H9 (cell line): ENCODE data around the gene SLBP. TPM values are rescaled to one million over a fixed set of nuclear protein-coding genes. Genes with fewer than 3 reads are reported as not detected.

Source experiments
- DNase-seq: peaks from one replicate; pipeline ENCODE4 v3.0.0-alpha.2; 2017
- H2AFZ ChIP-seq: one replicate; pipeline ENCODE4 v1.6.1; 2013; ENCODE audit warnings: mild to moderate bottlenecking, low read length, control low read depth, moderate library complexity
- H2AK5ac ChIP-seq: 2 replicates; pipeline ENCODE4 v1.6.1; 2013; ENCODE audit warnings: low read length, control low read depth, mixed read lengths; ENCODE audit not compliant: insufficient read length
- H2BK120ac ChIP-seq: one replicate; pipeline ENCODE4 v1.6.1; 2013; ENCODE audit warnings: low read depth, mild to moderate bottlenecking, low read length, control low read depth, inconsistent platforms; ENCODE audit not compliant: poor library complexity, severe bottlenecking
- H2BK12ac ChIP-seq: 2 replicates; pipeline ENCODE4 v1.6.1; 2013; ENCODE audit warnings: low read length, control low read depth, mixed read lengths, low read depth; ENCODE audit not compliant: insufficient read length
- H2BK15ac ChIP-seq: 2 replicates; pipeline ENCODE4 v1.6.1; 2013; ENCODE audit warnings: low read depth, low read length, control low read depth
- H2BK20ac ChIP-seq: one replicate; pipeline ENCODE4 v1.6.1; 2013; ENCODE audit warnings: low read depth, mild to moderate bottlenecking, low read length, control low read depth, inconsistent platforms; ENCODE audit not compliant: poor library complexity, severe bottlenecking
- H2BK5ac ChIP-seq: 2 replicates; pipeline ENCODE4 v1.6.1; 2013; ENCODE audit warnings: low read length, control low read depth, mixed read lengths; ENCODE audit not compliant: insufficient read length
- H3K14ac ChIP-seq: 2 replicates; pipeline ENCODE4 v1.6.1; 2013; ENCODE audit warnings: low read length, control low read depth; ENCODE audit not compliant: insufficient read depth
- H3K18ac ChIP-seq: 2 replicates; pipeline ENCODE4 v1.6.1; 2013; ENCODE audit warnings: low read depth, mild to moderate bottlenecking, mixed read lengths, low read length, control low read depth; ENCODE audit not compliant: insufficient read length
- H3K23ac ChIP-seq: 2 replicates; pipeline ENCODE4 v1.6.1; 2013; ENCODE audit warnings: low read length, control low read depth, mixed read lengths, low read depth; ENCODE audit not compliant: insufficient read length
- H3K23me2 ChIP-seq: 2 replicates; pipeline ENCODE4 v1.6.1; 2013; ENCODE audit warnings: low read depth, mild to moderate bottlenecking, mixed read lengths, low read length, control low read depth; ENCODE audit not compliant: insufficient read length, poor library complexity, severe bottlenecking
- H3K27ac ChIP-seq: 2 replicates; pipeline ENCODE4 v1.5.1; 2013; ENCODE audit warnings: low read length, control low read depth, mixed read lengths, low read depth; ENCODE audit not compliant: insufficient read length
- H3K27me3 ChIP-seq: 2 replicates; pipeline ENCODE4 v1.6.1; 2013; ENCODE audit warnings: low read length, control low read depth, inconsistent platforms; ENCODE audit not compliant: insufficient read depth
- H3K4ac ChIP-seq: 2 replicates; pipeline ENCODE4 v1.6.1; 2013; ENCODE audit warnings: low read depth, mild to moderate bottlenecking, control low read depth, inconsistent platforms, low read length, moderate library complexity
- H3K4me1 ChIP-seq: 2 replicates; pipeline ENCODE4 v1.6.1; 2013; ENCODE audit warnings: low read length, control low read depth, inconsistent platforms; ENCODE audit not compliant: insufficient read depth
- H3K4me2 ChIP-seq: 2 replicates; pipeline ENCODE4 v1.6.1; 2013; ENCODE audit warnings: low read length, control low read depth, mixed read lengths; ENCODE audit not compliant: insufficient read length, insufficient read depth
- H3K56ac ChIP-seq: 2 replicates; pipeline ENCODE4 v1.6.1; 2013; ENCODE audit warnings: low read depth, mild to moderate bottlenecking, mixed read lengths, low read length, control low read depth; ENCODE audit not compliant: insufficient read length
- H3K79me1 ChIP-seq: 2 replicates; pipeline ENCODE4 v1.6.1; 2013; ENCODE audit warnings: low read depth, mild to moderate bottlenecking, moderate library complexity, low read length, control low read depth, inconsistent platforms; ENCODE audit not compliant: insufficient read depth, poor library complexity, severe bottlenecking
- H3K79me2 ChIP-seq: 2 replicates; pipeline ENCODE4 v1.6.1; 2013; ENCODE audit warnings: low read length, control low read depth, inconsistent platforms; ENCODE audit not compliant: insufficient read depth
- H3K9ac ChIP-seq: 2 replicates; pipeline ENCODE4 v1.6.1; 2013; ENCODE audit warnings: low read length, control low read depth, mixed read lengths; ENCODE audit not compliant: insufficient read length; ENCODE audit errors: extremely low read depth
- H3K9me3 ChIP-seq: one replicate; pipeline ENCODE4 v1.6.1; 2013; ENCODE audit warnings: low read depth, low read length, inconsistent platforms; ENCODE audit not compliant: control insufficient read depth
- H3T11ph ChIP-seq: one replicate; pipeline ENCODE4 v1.6.1; 2013; ENCODE audit warnings: mild to moderate bottlenecking, low read length, control low read depth, inconsistent platforms
- H4K20me1 ChIP-seq: one replicate; pipeline ENCODE4 v1.6.1; 2013; ENCODE audit not compliant: control insufficient read depth, insufficient read length, insufficient read depth
- H4K5ac ChIP-seq: 2 replicates; pipeline ENCODE4 v1.6.1; 2013; ENCODE audit warnings: low read depth, mild to moderate bottlenecking, mixed read lengths, low read length, control low read depth; ENCODE audit not compliant: insufficient read length
- H4K8ac ChIP-seq: replicated peaks from 2 replicates; pipeline ENCODE4 v1.6.1; 2013; ENCODE audit warnings: low read length, control low read depth, mixed read lengths, low read depth; ENCODE audit not compliant: insufficient read length
- H4K91ac ChIP-seq: 2 replicates; pipeline ENCODE4 v1.6.1; 2013; ENCODE audit warnings: low read depth, mild to moderate bottlenecking, moderate library complexity, mixed read lengths, low read length, control low read depth; ENCODE audit not compliant: insufficient read length
- H3K27ac Mint-ChIP-seq, 3 experiments: 2 replicates in 2 of 3; 3 replicates in 1 of 3; pipeline ENCODE4 v1.8.0; 2020 to 2021; ENCODE audit warnings: mixed read lengths in 3 of 3, mild to moderate bottlenecking in 1 of 3, moderate library complexity in 1 of 3
- H3K27me3 Mint-ChIP-seq: 2 replicates; pipeline ENCODE4 v1.8.0; 2021; ENCODE audit warnings: low read depth, mild to moderate bottlenecking, moderate library complexity, mixed read lengths
- H3K36me3 Mint-ChIP-seq, 3 experiments: 2 replicates in 2 of 3; 3 replicates in 1 of 3; pipeline ENCODE4 v1.8.0; 2020 to 2021; ENCODE audit warnings: low read depth in 3 of 3, mixed read lengths in 3 of 3; ENCODE audit not compliant: insufficient read depth in 1 of 3
- H3K4me1 Mint-ChIP-seq, 2 experiments: 2 replicates each; pipeline ENCODE4 v1.8.0; 2020; ENCODE audit warnings: mixed read lengths in 2 of 2
- H3K4me3 Mint-ChIP-seq, 2 experiments: 2 replicates in 1 of 2; 3 replicates in 1 of 2; pipeline ENCODE4 v1.8.0; 2020 to 2021; ENCODE audit warnings: mild to moderate bottlenecking in 2 of 2, mixed read lengths in 2 of 2, moderate library complexity in 1 of 2
- H3K9me3 Mint-ChIP-seq, 2 experiments: 2 replicates in 1 of 2; 3 replicates in 1 of 2; pipeline ENCODE4 v1.8.0; 2020; ENCODE audit warnings: mild to moderate bottlenecking in 2 of 2, mixed read lengths in 2 of 2, moderate library complexity in 1 of 2
- WGBS: extraction: QIAGEN DNeasy Blood & Tissue Kit; methylation state at CpG from one replicate; pipeline ENCODE4 v1.1.7; 2013; ENCODE audit warnings: missing lambda C conversion rate, low lambda C conversion rate, mixed read lengths; ENCODE audit not compliant: insufficient read length; ENCODE audit errors: extremely low coverage; 5-methylcytosine and 5-hydroxymethylcytosine counted together
- total RNA-seq: library from RNA; stranded (reverse); gene quantifications from 2 replicates; pipeline ENCODE4 v1.2.1, GENCODE V29; 2021
- TF ChIP-seq, protein P1 (sequence below): fragments of 200-600 bp; sonication (generic); conservative IDR thresholded peaks from 3 replicates; pipeline ENCODE4 v1.8.0; 2021; ENCODE audit warnings: antibody characterized with exemption, mild to moderate bottlenecking

SLBP gene
- total RNA-seq, 1 experiment from 2014 or later = 62.7 TPM

DNA sequence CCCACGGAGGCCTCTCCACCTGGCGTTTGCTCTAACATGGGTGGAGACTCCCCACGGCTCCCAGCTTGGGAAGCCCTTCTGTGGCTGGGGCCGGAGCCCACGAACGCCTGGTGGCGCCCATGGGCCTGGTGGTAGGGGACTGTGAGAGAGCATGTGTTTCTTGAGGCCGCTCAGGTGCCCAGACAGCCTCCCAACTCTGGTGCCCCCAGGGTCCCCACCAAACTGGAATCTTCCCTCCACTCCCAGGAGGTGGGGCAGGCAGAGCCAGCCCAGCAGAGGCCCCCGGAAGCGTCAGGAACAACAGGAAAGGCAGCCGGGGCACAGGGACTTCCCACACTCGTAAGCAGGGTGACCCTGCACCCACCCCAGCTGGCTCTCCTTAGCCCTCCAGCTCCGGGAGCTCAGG lies 47.7 kb upstream of the SLBP start:
- no peak overlapping the region for H2BK12ac ChIP-seq
- no peaks in the 10 kb centered on the region for H3K9me3 ChIP-seq
- Mint-ChIP-seq H3K4me1 (peaks cover 8 to 24% of the 10 kb centered on the region in 2 experiments), H3K9me3 (no peaks in the 10 kb centered on the region), H3K36me3 (no peaks in the 10 kb centered on the region), H3K27ac (no peak overlapping the region), H3K4me3 (no peak overlapping the region), H3K27me3 (peaks cover 1% of the 10 kb centered on the region)
- H3K4me2 ChIP-seq = no peak overlapping the region
- no peak overlapping the region for H2AFZ ChIP-seq
- H3K23me2 ChIP-seq = no peaks in the 10 kb centered on the region
- H3K27ac ChIP-seq = no peak overlapping the region
- H4K20me1 ChIP-seq = no peaks in the 10 kb centered on the region
- no peak overlapping the region for H3K56ac ChIP-seq
- H2BK15ac ChIP-seq = 0 out of 2 replicates have a peak overlapping the region, but pooled peaks have one; percentile 76
- H3K4me1 ChIP-seq = no peaks in the 10 kb centered on the region
- no peaks in the 10 kb centered on the region for H3K79me1 ChIP-seq
- H3K9ac ChIP-seq = no peak overlapping the region
- no peak overlapping the region for H4K91ac ChIP-seq
- no peak overlapping the region for H3K4ac ChIP-seq
- no peak overlapping the region; the same call in 1 of the 2 replicates for H3K14ac ChIP-seq
- H3K27me3 ChIP-seq = no peaks in the 10 kb centered on the region
- H3K18ac ChIP-seq = no peak overlapping the region
- H2AK5ac ChIP-seq = no peak overlapping the region
- TF ChIP-seq, protein P1, sequence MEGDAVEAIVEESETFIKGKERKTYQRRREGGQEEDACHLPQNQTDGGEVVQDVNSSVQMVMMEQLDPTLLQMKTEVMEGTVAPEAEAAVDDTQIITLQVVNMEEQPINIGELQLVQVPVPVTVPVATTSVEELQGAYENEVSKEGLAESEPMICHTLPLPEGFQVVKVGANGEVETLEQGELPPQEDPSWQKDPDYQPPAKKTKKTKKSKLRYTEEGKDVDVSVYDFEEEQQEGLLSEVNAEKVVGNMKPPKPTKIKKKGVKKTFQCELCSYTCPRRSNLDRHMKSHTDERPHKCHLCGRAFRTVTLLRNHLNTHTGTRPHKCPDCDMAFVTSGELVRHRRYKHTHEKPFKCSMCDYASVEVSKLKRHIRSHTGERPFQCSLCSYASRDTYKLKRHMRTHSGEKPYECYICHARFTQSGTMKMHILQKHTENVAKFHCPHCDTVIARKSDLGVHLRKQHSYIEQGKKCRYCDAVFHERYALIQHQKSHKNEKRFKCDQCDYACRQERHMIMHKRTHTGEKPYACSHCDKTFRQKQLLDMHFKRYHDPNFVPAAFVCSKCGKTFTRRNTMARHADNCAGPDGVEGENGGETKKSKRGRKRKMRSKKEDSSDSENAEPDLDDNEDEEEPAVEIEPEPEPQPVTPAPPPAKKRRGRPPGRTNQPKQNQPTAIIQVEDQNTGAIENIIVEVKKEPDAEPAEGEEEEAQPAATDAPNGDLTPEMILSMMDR = 0 out of 3 replicates have a peak, but pooled peaks have one; percentile 16
- H2BK5ac ChIP-seq = no peak overlapping the region
- H3K23ac ChIP-seq = no peak overlapping the region
- no peak overlapping the region for H4K8ac ChIP-seq
- H4K5ac ChIP-seq = no peak overlapping the region
- H2BK120ac ChIP-seq = no peak overlapping the region
- no peaks in the 10 kb centered on the region for H3K79me2 ChIP-seq
- DNase-seq = no peak
- WGBS = no CpG with 5 or more reads among the region's 13 CpGs
- H3T11ph ChIP-seq = no peak overlapping the region
- no peak overlapping the region for H2BK20ac ChIP-seq
